ENCODE data around the gene SERPINC1.
"Not testable (repeated sequence)": the region's sequence is repeated elsewhere in the genome, so short reads cannot be mapped to it uniquely, and the experiment has no call there.

Gene SERPINC1

GRCh38 chr1:173917149-173917548 is at the start of gene SERPINC1:
Gene SERPINC1, minus strand, starts transcription at chr1:173917327. Its CDS starts 68 bp downstream, at chr1:173917259.
- in situ Hi-C loops (cut with MboI; ENCODE audit: low sequenced_read_pairs), result no loop called here

- in situ Hi-C loops (cut with MboI; ENCODE audit: low sequenced_read_pairs), result not testable (repeated sequence)
Observed at GRCh38 chr1:173965896-173966295, 48.8 kb upstream of the SERPINC1 start.

GRCh38 chr1:173963477-173963876 is 46.4 kb upstream of the SERPINC1 start:
- in situ Hi-C loops (cut with MboI; ENCODE audit: low sequenced_read_pairs), result no loop called here

- in situ Hi-C loops (cut with MboI; ENCODE audit: low sequenced_read_pairs), result no loop called here
Observed at GRCh38 chr1:173960625-173961024, 43.5 kb upstream of the SERPINC1 start.

- in situ Hi-C loops (cut with MboI; ENCODE audit: low sequenced_read_pairs), result no loop called here
Observed at GRCh38 chr1:173954179-173954578, 37.1 kb upstream of the SERPINC1 start.

GRCh38 chr1:173948594-173948993 is 31.5 kb upstream of the SERPINC1 start:
- in situ Hi-C loops (cut with MboI; ENCODE audit: low sequenced_read_pairs), result no loop called here

- in situ Hi-C loops (cut with MboI; ENCODE audit: low sequenced_read_pairs), result no loop called here
Observed at GRCh38 chr1:173946380-173946921, 29.3 kb upstream of the SERPINC1 start.

GRCh38 chr1:173937062-173937461 is 19.9 kb upstream of the SERPINC1 start:
- in situ Hi-C loops (cut with MboI; ENCODE audit: low sequenced_read_pairs), result no loop called here

GRCh38 chr1:173934440-173934839 is 17.3 kb upstream of the SERPINC1 start:
- in situ Hi-C loops (cut with MboI; ENCODE audit: low sequenced_read_pairs), result no loop called here

- in situ Hi-C loops (cut with MboI; ENCODE audit: low sequenced_read_pairs), result not testable (repeated sequence)
Observed at GRCh38 chr1:173930541-173930940, 13.4 kb upstream of the SERPINC1 start.

- in situ Hi-C loops (cut with MboI; ENCODE audit: low sequenced_read_pairs), result no loop called here
Observed at GRCh38 chr1:173925306-173926242, 8.4 kb upstream of the SERPINC1 start.

- in situ Hi-C loops (cut with MboI; ENCODE audit: low sequenced_read_pairs), result no loop called here
Observed at GRCh38 chr1:173920861-173921260, 3.7 kb upstream of the SERPINC1 start.

- in situ Hi-C loops (cut with MboI; ENCODE audit: low sequenced_read_pairs), result no loop called here
Observed at GRCh38 chr1:173917635-173918493, 737 bp upstream of the SERPINC1 start.

GRCh38 chr1:173916667-173917066 is 460 bp downstream of the SERPINC1 start:
- in situ Hi-C loops (cut with MboI; ENCODE audit: low sequenced_read_pairs), result no loop called here

- in situ Hi-C loops (cut with MboI; ENCODE audit: low sequenced_read_pairs), result no loop called here
Observed at GRCh38 chr1:173915596-173915995, 1.5 kb downstream of the SERPINC1 start.

GRCh38 chr1:173914366-173914871 is 2.7 kb downstream of the SERPINC1 start:
- in situ Hi-C loops (cut with MboI; ENCODE audit: low sequenced_read_pairs), result no loop called here

GRCh38 chr1:173913111-173913510 is 4.0 kb downstream of the SERPINC1 start:
- in situ Hi-C loops (cut with MboI; ENCODE audit: low sequenced_read_pairs), result no loop called here

- in situ Hi-C loops (cut with MboI; ENCODE audit: low sequenced_read_pairs), result no loop called here
Observed at GRCh38 chr1:173903827-173904531, 13.1 kb downstream of the SERPINC1 start.

GRCh38 chr1:173900992-173901391 is 16.1 kb downstream of the SERPINC1 start:
- in situ Hi-C loops (cut with MboI; ENCODE audit: low sequenced_read_pairs), result no loop called here

GRCh38 chr1:173900427-173900826 is 16.7 kb downstream of the SERPINC1 start:
- in situ Hi-C loops (cut with MboI; ENCODE audit: low sequenced_read_pairs), result no loop called here

All from HL-60/S4 (cell line).